ENCODE results near the gene PRM1.

Gene PRM1

DNA sequence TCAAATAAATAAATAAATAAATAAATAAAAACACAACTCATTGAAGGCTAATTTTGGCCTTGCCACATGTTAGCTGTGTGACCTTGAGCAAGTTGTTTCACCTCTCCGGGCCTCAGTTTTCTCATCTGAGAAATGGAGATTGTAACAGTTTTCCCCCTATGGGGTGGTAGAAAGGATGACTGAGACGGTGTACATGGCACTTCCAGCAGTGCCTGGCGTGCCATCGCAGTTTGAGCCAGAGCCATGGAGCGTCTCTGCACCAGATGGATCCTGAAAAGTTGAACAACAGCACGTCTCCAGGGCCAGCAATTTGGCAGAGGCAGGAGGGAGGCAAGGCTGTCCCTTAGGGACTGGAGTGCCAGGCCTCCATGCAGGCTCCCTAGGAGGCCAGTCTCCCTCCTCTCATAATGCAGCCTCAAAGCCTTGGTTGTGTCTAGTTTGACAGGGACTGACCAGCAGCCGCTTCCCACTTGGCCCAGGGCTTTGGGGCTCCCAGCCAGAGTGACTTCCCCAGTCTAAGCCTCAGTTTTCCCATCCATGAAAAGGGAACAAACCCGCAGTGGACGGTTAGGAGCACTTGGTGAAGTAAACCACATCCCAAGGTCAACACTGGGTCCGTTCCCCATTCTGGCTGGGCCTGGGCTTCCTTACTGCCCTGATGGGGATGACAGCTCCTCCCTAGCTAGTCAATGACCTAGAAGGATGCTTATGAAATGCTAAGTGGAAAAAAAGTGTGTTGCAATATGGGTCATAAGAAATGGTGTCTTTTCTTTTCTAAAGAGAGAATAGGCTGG, 44.5 kb downstream of the PRM1 start:
- DNase-seq (ENCODE audit: low read depth) = no peak

DNA sequence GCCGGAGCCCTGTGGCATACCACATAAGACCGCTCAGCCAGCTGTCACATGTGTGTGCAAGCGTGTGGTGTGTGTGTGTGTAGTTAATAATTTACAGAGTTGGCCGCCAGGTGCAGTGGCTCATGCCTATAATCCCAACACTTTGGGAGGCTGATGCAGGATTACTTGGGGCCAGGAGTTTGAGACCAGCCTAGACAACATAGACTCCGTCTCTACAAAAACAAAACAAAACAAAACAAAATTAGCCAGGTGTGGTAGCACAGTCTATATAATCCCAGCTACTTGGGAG, 45.5 kb downstream of the PRM1 start:
- DNase-seq (ENCODE audit: low read depth) = no peak

DNA sequence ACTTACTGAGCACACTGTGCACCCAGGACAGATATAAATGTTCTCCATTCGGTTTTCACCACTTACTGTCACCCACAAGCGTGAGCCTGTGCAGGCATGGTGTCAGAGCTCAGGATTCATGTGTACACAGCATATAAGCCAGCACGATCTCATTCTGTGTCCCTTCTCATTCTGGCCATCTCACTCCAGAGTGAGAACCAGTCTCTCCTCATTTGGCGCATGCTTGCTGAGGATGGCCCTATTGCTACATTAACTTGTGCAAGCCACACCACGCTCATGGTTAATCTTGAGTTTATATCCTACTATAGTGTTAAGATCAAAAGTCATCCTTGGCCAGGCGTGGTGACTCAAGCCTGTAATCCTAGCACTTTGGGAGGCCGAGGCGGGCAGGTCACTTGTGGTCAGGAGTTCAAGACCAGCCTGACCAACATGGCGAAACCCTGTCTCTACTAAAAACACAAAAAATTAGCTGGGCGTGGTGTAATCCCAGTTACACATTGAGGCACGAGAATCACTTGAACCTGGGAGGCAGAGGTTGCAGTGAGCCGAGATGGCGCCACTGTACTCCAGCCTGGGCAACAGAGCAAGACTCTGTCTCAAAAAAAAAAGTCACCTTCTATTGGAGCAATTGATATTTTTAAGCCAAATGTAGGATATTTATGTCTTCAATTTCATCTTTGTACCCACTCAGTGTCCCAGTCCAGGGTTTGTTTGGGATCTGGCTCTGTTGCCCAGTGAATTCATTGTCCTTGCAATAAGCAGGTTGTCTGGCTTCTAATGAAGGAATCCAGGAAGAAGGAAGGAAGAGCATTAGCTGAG, 46.0 kb downstream of the PRM1 start:
- DNase-seq (ENCODE audit: low read depth) = no peak

DNA sequence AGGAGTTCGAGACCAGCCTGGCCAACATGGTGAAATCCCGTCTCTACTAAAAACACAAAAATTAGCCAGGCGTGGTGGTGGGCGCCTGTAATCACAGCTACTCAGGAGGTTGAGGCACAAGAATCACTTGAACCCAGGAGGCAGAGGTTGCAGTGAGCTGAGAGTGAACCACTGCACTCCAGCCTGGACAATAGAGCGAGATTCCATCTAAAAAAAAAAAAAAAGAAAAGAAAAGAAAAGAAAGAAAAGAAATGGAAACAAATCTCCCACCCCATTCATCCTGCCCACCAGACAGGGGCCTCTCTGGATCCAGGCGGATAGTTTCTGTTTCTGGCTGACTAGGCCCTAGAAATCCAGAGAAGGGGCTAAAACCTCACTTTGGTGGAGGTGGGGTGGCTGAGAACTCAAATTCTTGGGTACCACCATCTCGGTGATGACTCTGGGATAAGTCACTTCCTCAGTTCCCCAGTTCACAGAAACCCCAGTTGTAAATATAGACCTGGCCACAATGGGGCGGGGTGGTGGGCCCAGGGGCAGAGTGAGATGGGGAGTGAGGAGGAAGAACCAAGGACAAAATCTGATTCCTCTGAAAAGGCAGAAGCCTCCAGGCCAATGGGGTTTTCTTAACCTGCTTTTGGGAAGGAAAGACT, 47.3 kb downstream of the PRM1 start:
- no peak for DNase-seq (ENCODE audit: low read depth)

DNA sequence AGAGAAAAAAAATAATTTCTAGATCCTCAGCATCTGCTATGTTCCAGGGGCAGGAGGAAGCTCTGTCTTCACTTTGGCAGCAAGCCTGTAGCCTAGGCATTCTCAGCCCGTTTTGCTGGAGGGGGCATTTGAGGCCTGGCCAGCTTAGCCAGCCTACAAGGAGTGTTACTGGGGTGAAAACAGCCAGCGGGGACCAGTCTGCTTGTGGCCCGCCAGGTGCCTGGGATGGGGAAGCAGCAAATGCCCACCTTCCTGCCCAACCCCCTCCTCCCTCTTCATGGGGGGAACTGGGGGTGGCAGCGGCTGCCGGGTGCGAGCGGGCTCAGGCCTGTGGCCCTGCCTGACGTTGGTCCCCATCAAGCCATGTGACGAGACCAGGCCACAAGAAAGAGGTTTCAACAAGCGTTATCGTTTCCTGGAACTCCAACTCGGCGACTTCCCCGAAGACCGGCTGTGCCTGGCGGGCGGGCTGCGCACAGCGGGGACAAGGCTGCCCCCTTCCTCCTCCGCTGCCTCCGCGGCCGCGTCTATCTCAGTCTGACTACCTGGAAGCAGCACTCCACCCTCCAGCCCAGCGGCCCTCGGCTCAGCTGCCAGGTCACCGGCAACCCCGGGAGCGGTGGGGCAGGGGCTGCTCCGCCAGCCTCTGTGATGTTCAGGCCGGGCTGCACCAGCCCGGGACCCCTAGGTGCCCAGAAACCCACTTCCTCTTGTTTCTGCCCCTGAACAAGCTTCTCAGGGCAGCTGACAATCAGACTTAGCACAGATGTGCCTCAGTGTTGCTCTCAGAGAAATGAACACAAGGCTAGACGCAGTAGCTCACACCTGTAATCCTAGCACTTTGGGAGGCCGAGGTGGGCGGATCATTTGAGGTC, 48.0 kb downstream of the PRM1 start:
- DNase-seq (ENCODE audit: low read depth) = no peak

DNA sequence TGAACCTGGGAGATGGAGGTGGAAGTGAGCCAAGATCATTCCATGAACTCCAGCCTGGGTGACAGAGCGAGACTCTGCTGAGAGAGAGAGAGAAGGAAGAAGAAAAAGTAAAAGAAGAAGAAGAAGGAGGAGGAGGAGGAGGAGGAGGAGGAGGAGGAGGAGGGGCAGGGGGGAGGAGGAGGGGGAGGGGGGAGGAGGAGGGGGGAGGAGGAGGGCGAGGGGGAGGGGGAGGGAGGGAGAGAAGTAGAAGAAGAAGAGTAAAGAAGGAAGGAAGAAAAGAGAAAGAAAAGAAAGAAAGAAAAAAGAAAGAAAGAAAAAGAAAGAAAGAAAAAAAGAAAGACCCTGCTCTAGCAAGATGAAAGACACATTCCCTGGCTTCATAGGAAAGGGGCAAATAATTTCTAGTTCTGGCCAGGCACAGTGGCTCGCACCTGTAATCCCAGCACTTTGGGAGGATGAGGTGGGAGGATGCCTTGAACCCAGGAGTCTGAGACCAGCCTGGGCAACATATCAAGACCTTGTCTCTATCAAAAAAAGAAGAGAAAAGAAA, 48.8 kb downstream of the PRM1 start:
- no peak for DNase-seq (ENCODE audit: low read depth)

DNA sequence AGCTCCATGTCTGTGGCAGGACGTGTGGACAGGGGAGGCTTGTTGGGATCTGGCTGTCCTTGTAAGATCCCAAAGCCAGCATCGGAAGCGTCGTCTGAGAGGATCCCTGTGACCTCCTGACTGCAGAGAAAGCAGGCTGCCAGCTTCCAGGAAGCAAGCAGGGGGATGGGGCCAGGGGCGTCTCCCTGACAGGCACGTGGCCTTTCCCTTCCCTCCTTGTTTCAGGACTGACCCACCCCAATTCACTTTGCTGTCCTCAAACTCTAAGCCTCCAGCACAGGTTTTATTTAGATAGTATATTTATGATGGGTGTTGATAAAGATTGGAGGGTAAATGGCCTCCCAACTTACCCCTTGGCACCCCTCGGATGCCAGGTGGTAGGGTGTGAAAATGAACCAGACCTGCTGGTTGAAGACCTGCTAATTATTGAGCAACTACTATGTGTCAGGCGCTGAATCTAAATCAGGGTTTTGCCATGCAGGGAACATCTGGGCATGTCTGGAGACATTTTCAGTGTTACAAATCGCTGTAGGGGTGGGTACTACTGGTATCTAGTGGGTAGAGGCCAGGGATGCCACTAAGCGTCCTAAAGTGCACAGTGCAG, 49.7 kb downstream of the PRM1 start:
- DNase-seq (ENCODE audit: low read depth) = no peak
